NB4 (cell line): Measurements from ENCODE around the gene DNAJB1.

ENCODE experiments used
- CTCF ChIP-seq: IDR thresholded peaks from one replicate; pipeline ENCODE4 v1.5.1; 2012; ENCODE audit warnings: low read depth, low read length
- POLR2A ChIP-seq: IDR thresholded peaks from 2 replicates; pipeline ENCODE4 v1.6.1; 2011; ENCODE audit warnings: mild to moderate bottlenecking; ENCODE audit not compliant: insufficient read length; ENCODE audit errors: extremely low read depth

GRCh38 chr19:14545716-14546082, 27.5 kb upstream of the DNAJB1 start:
- TF ChIP-seq POLR2A (no peak), CTCF (no peak)
